Sigmoid colon (tissue), 4 donors: ENCODE measurements around the gene ZNF280A.

Experiments
- CTCF ChIP-seq, 4 experiments: fragments of 450-650 bp in 3 of 4; fragments of 200-600 bp in 1 of 4; IDR thresholded peaks; one replicate each; pipeline ENCODE4 v1.5.1; 2016 to 2019; ENCODE audit warnings: antibody characterized with exemption in 4 of 4, mild to moderate bottlenecking in 3 of 4, moderate library complexity in 2 of 4
- EP300 ChIP-seq, 4 donors: sonication (generic); formaldehyde crosslinking; IDR thresholded peaks; one replicate each; pipeline ENCODE4 v1.6.1; 2017; ENCODE audit warnings: antibody characterized with exemption in 4 of 4
- POLR2A ChIP-seq, 2 donors: fragments of 450-650 bp; IDR thresholded peaks; one replicate each; pipeline ENCODE4 v1.6.1; 2016; ENCODE audit warnings: antibody characterized with exemption in 2 of 2, mild to moderate bottlenecking in 2 of 2, moderate library complexity in 2 of 2
- POLR2AphosphoS5 ChIP-seq, 4 donors: sonication (generic); formaldehyde crosslinking; IDR thresholded peaks; one replicate each; pipeline ENCODE4 v1.6.1; 2017; ENCODE audit warnings: antibody characterized with exemption in 4 of 4

GRCh38 chr22:22526125-22526912, 6.2 kb upstream of the ZNF280A start:
- TF ChIP-seq POLR2A (IDR thresholded peaks at IDR 0.05), result no peak
- TF ChIP-seq CTCF (IDR thresholded peaks at IDR 0.05), result no peak
- TF ChIP-seq POLR2AphosphoS5 (IDR thresholded peaks at IDR 0.05), result no peak
- TF ChIP-seq EP300 (IDR thresholded peaks at IDR 0.05), result no peak
